Body of pancreas (tissue), 4 donors: ENCODE results near the gene HIC1. TPM values are rescaled to one million over a fixed set of nuclear protein-coding genes. Genes with fewer than 3 reads are reported as not detected.

ENCODE experiments used
- ATAC-seq: fragments of 150-250 bp; one replicate; pipeline ENCODE4 v1.9.1; 2016
- DNase-seq, 4 donors: peaks; one replicate each; pipeline ENCODE4 v3.0.0-alpha.2; 2019
- H3K27ac ChIP-seq, 4 donors: fragments of 200-600 bp; sonication (generic); 1 replicate in 3 of 4; 2 replicates in 1 of 4; pipeline versions ENCODE4 v1.5.1 to v1.6.1; 2016 to 2019; ENCODE audit warnings: mild to moderate bottlenecking in 1 of 4, mixed read lengths in 1 of 4, moderate library complexity in 1 of 4
- H3K27me3 ChIP-seq, 2 donors: fragments of 200-600 bp; sonication (generic); one replicate each; pipeline ENCODE4 v1.6.0; 2016; ENCODE audit warnings: mild to moderate bottlenecking in 1 of 2
- H3K36me3 ChIP-seq, 2 donors: fragments of 200-600 bp; sonication (generic); replicated peaks in 1 of 2; 2 replicates each; pipeline ENCODE4 v1.5.1; 2016; ENCODE audit warnings: low read depth in 2 of 2; ENCODE audit not compliant: insufficient read depth in 1 of 2
- H3K4me1 ChIP-seq: fragments of 200-600 bp; sonication (generic); one replicate; pipeline ENCODE4 v1.6.0; 2016
- H3K4me3 ChIP-seq, 2 donors: fragments of 200-600 bp; sonication (generic); 1 replicate in 1 of 2; 2 replicates in 1 of 2; pipeline ENCODE4 v1.5.1; 2016 to 2019
- H3K9me3 ChIP-seq, 3 donors: fragments of 200-600 bp; sonication (generic); 1 replicate in 2 of 3; 2 replicates in 1 of 3; pipeline ENCODE4 v1.5.1; 2016
- CTCF ChIP-seq, 7 experiments: fragments of 450-650 bp in 4 of 7; fragments of 200-600 bp in 3 of 7; sonication (generic) in 3 of 7; IDR thresholded peaks; one replicate each; pipeline ENCODE4 v1.5.1; 2016 to 2019; ENCODE audit warnings: antibody characterized with exemption in 7 of 7
- POLR2A ChIP-seq, 3 donors: fragments of 450-650 bp; IDR thresholded peaks; one replicate each; pipeline ENCODE4 v1.6.1; 2016; ENCODE audit warnings: antibody characterized with exemption in 3 of 3, mild to moderate bottlenecking in 2 of 3
- WGBS, 2 donors: methylation state at CpG; one replicate each; pipeline ENCODE4 v1.1.5; 2017; 5-methylcytosine and 5-hydroxymethylcytosine counted together
- intact Hi-C: fragments of 100-400 bp; cut with DNase I; formaldehyde crosslinking; loops from one replicate; pipeline ENCODE4 v1.15.1; 2023
- total RNA-seq, 2 donors: library from RNA; depleted of rRNA; stranded (reverse); fragments of >200 nt; gene quantifications; one replicate each; pipeline ENCODE4 v1.1.0, GENCODE V29; 2016

The HIC1 gene
- total RNA-seq, 2 donors from 2014 or later, result 9.6 to 18.1 TPM

GRCh38 chr17:2064520-2064971 lies 9.6 kb downstream of the HIC1 start:
- ATAC-seq, result no peak
- peak overlapping the region in 2 of 4 donors; percentile 22 to 47 for H3K27ac ChIP-seq
- H3K4me1 ChIP-seq, result no peaks in the 10 kb centered on the region
- 85 to 86% methylated on average over 4 to 6 of the region's 6 CpGs for WGBS, 2 donors
- no peak overlapping the region for H3K4me3 ChIP-seq
- no peaks in the 10 kb centered on the region for H3K27me3 ChIP-seq
- intact Hi-C loops, result no loop called here
- no peaks in the 10 kb centered on the region for H3K9me3 ChIP-seq
- peaks cover 0 to 8% of the 10 kb centered on the region in 2 donors for H3K36me3 ChIP-seq
- no peak for TF ChIP-seq POLR2A (IDR thresholded peaks at IDR 0.05)
- TF ChIP-seq CTCF (IDR thresholded peaks at IDR 0.05), result no peak
- no peak for DNase-seq

GRCh38 chr17:2064980-2065785 lies 10.3 kb downstream of the HIC1 start:
- H3K27ac ChIP-seq, result peak overlapping the region in 2 of 4 donors; percentile 24 to 47
- 79 to 82% methylated on average over 11 to 24 of the region's 24 CpGs for WGBS, 2 donors
- DNase-seq, result peak in 1 of 4 donors; percentile 38

GRCh38 chr17:2065949-2066400 lies 11.1 kb downstream of the HIC1 start:
- H3K36me3 ChIP-seq, result peaks cover 0 to 8% of the 10 kb centered on the region in 2 donors
- TF ChIP-seq CTCF (IDR thresholded peaks at IDR 0.05) (no peak), POLR2A (IDR thresholded peaks at IDR 0.05) (no peak)
- H3K4me3 ChIP-seq, result no peak overlapping the region
- H3K9me3 ChIP-seq, result no peaks in the 10 kb centered on the region
- intact Hi-C loops, result no loop called here
- H3K27ac ChIP-seq, result peak overlapping the region in 2 of 4 donors; percentile 10 to 47
- H3K4me1 ChIP-seq, result peaks cover 9% of the 10 kb centered on the region
- no peaks in the 10 kb centered on the region for H3K27me3 ChIP-seq
- ATAC-seq, result no peak
- WGBS, 2 donors, result 81 to 83% methylated on average over 8 to 10 of the region's 10 CpGs
- DNase-seq, result no peak

More at GRCh38 chr17:2064980-2065785, 10.3 kb downstream of the HIC1 start:
- TF ChIP-seq CTCF (IDR thresholded peaks at IDR 0.05) (peak in 3 of 7 experiments; percentile 7 to 31 (median 21)), POLR2A (IDR thresholded peaks at IDR 0.05) (no peak)
- intact Hi-C loops, result no loop called here
- H3K36me3 ChIP-seq, result peaks cover 0 to 8% of the 10 kb centered on the region in 2 donors
- ATAC-seq, result no peak
- peaks cover 3% of the 10 kb centered on the region for H3K4me1 ChIP-seq
- H3K27me3 ChIP-seq, result no peaks in the 10 kb centered on the region
- H3K9me3 ChIP-seq, result no peaks in the 10 kb centered on the region
- no peak overlapping the region for H3K4me3 ChIP-seq

GRCh38 chr17:2067048-2067561 lies 12.2 kb downstream of the HIC1 start:
- H3K4me1 ChIP-seq, result peaks cover 13% of the 10 kb centered on the region
- WGBS, 2 donors, result 79 to 84% methylated on average over 12 to 14 of the region's 14 CpGs
- no peaks in the 10 kb centered on the region for H3K9me3 ChIP-seq
- H3K27ac ChIP-seq, result peak overlapping the region in 3 of 4 donors; percentile 17 to 47 (median 30)
- intact Hi-C loops, result no loop called here
- TF ChIP-seq CTCF (IDR thresholded peaks at IDR 0.05) (no peak), POLR2A (IDR thresholded peaks at IDR 0.05) (no peak)
- DNase-seq, result no peak
- no peaks in the 10 kb centered on the region for H3K27me3 ChIP-seq
- peaks cover 0 to 4% of the 10 kb centered on the region in 2 donors for H3K36me3 ChIP-seq
- no peak overlapping the region for H3K4me3 ChIP-seq
- ATAC-seq, result no peak
